GM20000 (cell line): ENCODE data around the gene PTPRG.

ENCODE experiments used
- DNase-seq: peaks from one replicate; pipeline ENCODE4 v3.0.0; 2012; ENCODE audit warnings: low spot score
- TF ChIP-seq, protein P1 (sequence below): IDR thresholded peaks from 2 replicates; pipeline ENCODE4 v1.5.1; 2012; ENCODE audit warnings: mild to moderate bottlenecking, control low read depth; ENCODE audit errors: extremely low read depth, missing control alignments

Gene PTPRG

GRCh38 chr3:62044874-62045411, 483.6 kb downstream of the PTPRG start:
- TF ChIP-seq, protein P1, sequence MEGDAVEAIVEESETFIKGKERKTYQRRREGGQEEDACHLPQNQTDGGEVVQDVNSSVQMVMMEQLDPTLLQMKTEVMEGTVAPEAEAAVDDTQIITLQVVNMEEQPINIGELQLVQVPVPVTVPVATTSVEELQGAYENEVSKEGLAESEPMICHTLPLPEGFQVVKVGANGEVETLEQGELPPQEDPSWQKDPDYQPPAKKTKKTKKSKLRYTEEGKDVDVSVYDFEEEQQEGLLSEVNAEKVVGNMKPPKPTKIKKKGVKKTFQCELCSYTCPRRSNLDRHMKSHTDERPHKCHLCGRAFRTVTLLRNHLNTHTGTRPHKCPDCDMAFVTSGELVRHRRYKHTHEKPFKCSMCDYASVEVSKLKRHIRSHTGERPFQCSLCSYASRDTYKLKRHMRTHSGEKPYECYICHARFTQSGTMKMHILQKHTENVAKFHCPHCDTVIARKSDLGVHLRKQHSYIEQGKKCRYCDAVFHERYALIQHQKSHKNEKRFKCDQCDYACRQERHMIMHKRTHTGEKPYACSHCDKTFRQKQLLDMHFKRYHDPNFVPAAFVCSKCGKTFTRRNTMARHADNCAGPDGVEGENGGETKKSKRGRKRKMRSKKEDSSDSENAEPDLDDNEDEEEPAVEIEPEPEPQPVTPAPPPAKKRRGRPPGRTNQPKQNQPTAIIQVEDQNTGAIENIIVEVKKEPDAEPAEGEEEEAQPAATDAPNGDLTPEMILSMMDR: no peak
- DNase-seq: no peak

DNA sequence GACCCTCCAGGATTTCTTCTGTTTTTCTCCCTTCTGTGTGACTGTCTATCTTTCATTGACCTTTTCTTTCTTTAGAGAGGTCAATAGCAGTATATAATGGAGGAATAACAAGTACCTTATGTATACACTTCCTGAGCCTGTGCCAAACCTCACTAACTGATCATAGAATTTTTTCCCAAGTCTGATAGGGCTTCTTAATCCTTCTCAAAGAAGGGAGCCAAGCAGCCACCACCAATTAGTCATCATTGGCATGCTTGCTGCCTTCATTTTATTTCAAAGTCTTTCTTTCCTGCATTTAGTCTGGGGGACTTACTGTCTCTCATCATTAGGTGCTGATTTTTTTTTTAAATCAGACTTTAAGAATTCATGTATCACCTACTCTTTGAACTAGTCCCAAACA, 485.0 kb downstream of the PTPRG start:
- TF ChIP-seq, protein P1: no peak
- DNase-seq: no peak

- no peak for DNase-seq
- TF ChIP-seq, protein P1: no peak
Measured at GRCh38 chr3:62048577-62048976, 487.2 kb downstream of the PTPRG start.

GRCh38 chr3:62049033-62049432, 487.7 kb downstream of the PTPRG start:
- no peak for DNase-seq
- TF ChIP-seq, protein P1: no peak

DNA sequence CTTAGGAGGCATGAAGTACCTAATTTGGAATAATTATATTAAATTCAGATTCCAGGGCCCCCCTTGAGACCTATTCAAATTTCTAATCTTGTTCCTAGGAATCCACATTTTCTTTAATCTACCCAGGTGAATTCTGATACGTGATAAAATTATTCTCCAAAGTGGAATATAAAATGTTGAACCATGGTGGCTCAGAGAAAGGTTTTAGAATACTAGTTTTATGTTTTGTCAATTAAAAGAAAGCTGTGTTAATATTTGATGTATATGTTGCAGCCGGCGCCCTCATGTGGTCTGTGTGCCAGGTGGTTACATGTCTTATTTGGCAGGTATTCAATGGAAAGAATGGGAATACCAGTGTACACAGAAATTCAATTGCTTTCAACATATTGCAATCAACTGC, 490.1 kb downstream of the PTPRG start:
- no peak for DNase-seq
- TF ChIP-seq, protein P1: no peak

GRCh38 chr3:62052331-62052730, 491.0 kb downstream of the PTPRG start:
- TF ChIP-seq, protein P1: no peak
- no peak for DNase-seq

GRCh38 chr3:62056658-62057057, 495.3 kb downstream of the PTPRG start:
- TF ChIP-seq, protein P1: no peak
- DNase-seq: no peak
